H1 (cell line): Measurements from ENCODE around the gene UMAD1. TPM values are rescaled to one million over a fixed set of nuclear protein-coding genes. Genes with fewer than 3 reads are reported as not detected.

Experiments used
- polyA plus RNA-seq, 7 experiments: library from polyadenylated mRNA; depleted of rRNA in 3 of 7; stranded (reverse) in 5 of 7; unstranded in 2 of 7; fragments of >200 nt in 5 of 7; fragments of 200-250 nt in 2 of 7; gene quantifications; 1 replicate in 5 of 7; 2 replicates in 1 of 7; 4 replicates in 1 of 7; pipeline versions ENCODE4 v1.2.1 to v1.2.3, GENCODE V29; 2011 to 2013; ENCODE audit warnings: missing spikeins in 2 of 7, mixed read lengths in 2 of 7
- total RNA-seq: library from RNA; stranded (reverse); fragmentation: NEBNext Ultra II Directional; extraction: Animal tissue kit (Norgen Biotek cat#: 25700); gene quantifications from 2 replicates; pipeline ENCODE4 v1.2.1, GENCODE V29; 2021
- TF ChIP-seq, protein P1 (sequence below): fragments of 300-600 bp; sonication (generic); IDR thresholded peaks from 2 replicates; pipeline ENCODE4 v1.7.1; 2012; ENCODE audit warnings: low read length, moderate library complexity, mild to moderate bottlenecking, inconsistent platforms; ENCODE audit not compliant: insufficient replicate concordance

The UMAD1 gene
- total and polyA plus RNA-seq, 2 of the 8 experiments (the other 6 are each of a cell fraction or from before 2014, with no cell fraction given) = 10.4 to 12.3 TPM

GRCh38 chr7:7620236-7620635 lies 20.3 kb upstream of the UMAD1 start (continued):
- TF ChIP-seq, protein P1, sequence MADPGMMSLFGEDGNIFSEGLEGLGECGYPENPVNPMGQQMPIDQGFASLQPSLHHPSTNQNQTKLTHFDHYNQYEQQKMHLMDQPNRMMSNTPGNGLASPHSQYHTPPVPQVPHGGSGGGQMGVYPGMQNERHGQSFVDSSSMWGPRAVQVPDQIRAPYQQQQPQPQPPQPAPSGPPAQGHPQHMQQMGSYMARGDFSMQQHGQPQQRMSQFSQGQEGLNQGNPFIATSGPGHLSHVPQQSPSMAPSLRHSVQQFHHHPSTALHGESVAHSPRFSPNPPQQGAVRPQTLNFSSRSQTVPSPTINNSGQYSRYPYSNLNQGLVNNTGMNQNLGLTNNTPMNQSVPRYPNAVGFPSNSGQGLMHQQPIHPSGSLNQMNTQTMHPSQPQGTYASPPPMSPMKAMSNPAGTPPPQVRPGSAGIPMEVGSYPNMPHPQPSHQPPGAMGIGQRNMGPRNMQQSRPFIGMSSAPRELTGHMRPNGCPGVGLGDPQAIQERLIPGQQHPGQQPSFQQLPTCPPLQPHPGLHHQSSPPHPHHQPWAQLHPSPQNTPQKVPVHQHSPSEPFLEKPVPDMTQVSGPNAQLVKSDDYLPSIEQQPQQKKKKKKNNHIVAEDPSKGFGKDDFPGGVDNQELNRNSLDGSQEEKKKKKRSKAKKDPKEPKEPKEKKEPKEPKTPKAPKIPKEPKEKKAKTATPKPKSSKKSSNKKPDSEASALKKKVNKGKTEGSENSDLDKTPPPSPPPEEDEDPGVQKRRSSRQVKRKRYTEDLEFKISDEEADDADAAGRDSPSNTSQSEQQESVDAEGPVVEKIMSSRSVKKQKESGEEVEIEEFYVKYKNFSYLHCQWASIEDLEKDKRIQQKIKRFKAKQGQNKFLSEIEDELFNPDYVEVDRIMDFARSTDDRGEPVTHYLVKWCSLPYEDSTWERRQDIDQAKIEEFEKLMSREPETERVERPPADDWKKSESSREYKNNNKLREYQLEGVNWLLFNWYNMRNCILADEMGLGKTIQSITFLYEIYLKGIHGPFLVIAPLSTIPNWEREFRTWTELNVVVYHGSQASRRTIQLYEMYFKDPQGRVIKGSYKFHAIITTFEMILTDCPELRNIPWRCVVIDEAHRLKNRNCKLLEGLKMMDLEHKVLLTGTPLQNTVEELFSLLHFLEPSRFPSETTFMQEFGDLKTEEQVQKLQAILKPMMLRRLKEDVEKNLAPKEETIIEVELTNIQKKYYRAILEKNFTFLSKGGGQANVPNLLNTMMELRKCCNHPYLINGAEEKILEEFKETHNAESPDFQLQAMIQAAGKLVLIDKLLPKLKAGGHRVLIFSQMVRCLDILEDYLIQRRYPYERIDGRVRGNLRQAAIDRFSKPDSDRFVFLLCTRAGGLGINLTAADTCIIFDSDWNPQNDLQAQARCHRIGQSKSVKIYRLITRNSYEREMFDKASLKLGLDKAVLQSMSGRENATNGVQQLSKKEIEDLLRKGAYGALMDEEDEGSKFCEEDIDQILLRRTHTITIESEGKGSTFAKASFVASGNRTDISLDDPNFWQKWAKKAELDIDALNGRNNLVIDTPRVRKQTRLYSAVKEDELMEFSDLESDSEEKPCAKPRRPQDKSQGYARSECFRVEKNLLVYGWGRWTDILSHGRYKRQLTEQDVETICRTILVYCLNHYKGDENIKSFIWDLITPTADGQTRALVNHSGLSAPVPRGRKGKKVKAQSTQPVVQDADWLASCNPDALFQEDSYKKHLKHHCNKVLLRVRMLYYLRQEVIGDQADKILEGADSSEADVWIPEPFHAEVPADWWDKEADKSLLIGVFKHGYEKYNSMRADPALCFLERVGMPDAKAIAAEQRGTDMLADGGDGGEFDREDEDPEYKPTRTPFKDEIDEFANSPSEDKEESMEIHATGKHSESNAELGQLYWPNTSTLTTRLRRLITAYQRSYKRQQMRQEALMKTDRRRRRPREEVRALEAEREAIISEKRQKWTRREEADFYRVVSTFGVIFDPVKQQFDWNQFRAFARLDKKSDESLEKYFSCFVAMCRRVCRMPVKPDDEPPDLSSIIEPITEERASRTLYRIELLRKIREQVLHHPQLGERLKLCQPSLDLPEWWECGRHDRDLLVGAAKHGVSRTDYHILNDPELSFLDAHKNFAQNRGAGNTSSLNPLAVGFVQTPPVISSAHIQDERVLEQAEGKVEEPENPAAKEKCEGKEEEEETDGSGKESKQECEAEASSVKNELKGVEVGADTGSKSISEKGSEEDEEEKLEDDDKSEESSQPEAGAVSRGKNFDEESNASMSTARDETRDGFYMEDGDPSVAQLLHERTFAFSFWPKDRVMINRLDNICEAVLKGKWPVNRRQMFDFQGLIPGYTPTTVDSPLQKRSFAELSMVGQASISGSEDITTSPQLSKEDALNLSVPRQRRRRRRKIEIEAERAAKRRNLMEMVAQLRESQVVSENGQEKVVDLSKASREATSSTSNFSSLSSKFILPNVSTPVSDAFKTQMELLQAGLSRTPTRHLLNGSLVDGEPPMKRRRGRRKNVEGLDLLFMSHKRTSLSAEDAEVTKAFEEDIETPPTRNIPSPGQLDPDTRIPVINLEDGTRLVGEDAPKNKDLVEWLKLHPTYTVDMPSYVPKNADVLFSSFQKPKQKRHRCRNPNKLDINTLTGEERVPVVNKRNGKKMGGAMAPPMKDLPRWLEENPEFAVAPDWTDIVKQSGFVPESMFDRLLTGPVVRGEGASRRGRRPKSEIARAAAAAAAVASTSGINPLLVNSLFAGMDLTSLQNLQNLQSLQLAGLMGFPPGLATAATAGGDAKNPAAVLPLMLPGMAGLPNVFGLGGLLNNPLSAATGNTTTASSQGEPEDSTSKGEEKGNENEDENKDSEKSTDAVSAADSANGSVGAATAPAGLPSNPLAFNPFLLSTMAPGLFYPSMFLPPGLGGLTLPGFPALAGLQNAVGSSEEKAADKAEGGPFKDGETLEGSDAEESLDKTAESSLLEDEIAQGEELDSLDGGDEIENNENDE = no peak
